ENCODE data around the gene LRP1B.

LRP1B gene

GRCh38 chr2:141151611-141152286 is 979.1 kb downstream of the LRP1B start:
- DNase-seq (ENCODE audit: low read depth in 2 of 2), result no peak

GRCh38 chr2:141142025-141142424 is 988.8 kb downstream of the LRP1B start:
- DNase-seq (ENCODE audit: low read depth in 2 of 2), result no peak

- DNase-seq (ENCODE audit: low read depth in 2 of 2), result no peak
These were observed 993.6 kb downstream of the LRP1B start for GRCh38 chr2:141137122-141137693.

- DNase-seq (ENCODE audit: low read depth in 2 of 2), result no peak
These were observed 996.9 kb downstream of the LRP1B start for GRCh38 chr2:141133883-141134282.

- DNase-seq (ENCODE audit: low read depth in 2 of 2), result no peak
These were observed 1005.4 kb downstream of the LRP1B start for GRCh38 chr2:141125432-141125831.

GRCh38 chr2:141118836-141119235 is 1012.0 kb downstream of the LRP1B start:
- DNase-seq (ENCODE audit: low read depth in 2 of 2), result no peak

- no peak for DNase-seq (ENCODE audit: low read depth in 2 of 2)
These were observed 1017.5 kb downstream of the LRP1B start for GRCh38 chr2:141113301-141113700.

- no peak for DNase-seq (ENCODE audit: low read depth in 2 of 2)
These were observed 1021.2 kb downstream of the LRP1B start for GRCh38 chr2:141109633-141110032.

- DNase-seq (ENCODE audit: low read depth in 2 of 2), result no peak
These were observed 1025.1 kb downstream of the LRP1B start for GRCh38 chr2:141105763-141106162.

GRCh38 chr2:141103216-141103615 is 1027.6 kb downstream of the LRP1B start:
- DNase-seq (ENCODE audit: low read depth in 2 of 2), result no peak

- no peak for DNase-seq (ENCODE audit: low read depth in 2 of 2)
These were observed 1051.6 kb downstream of the LRP1B start for GRCh38 chr2:141079231-141079630.

- no peak for DNase-seq (ENCODE audit: low read depth in 2 of 2)
These were observed 1055.1 kb downstream of the LRP1B start for GRCh38 chr2:141075753-141076152.

GRCh38 chr2:141068053-141068682 is 1062.6 kb downstream of the LRP1B start:
- no peak for DNase-seq (ENCODE audit: low read depth in 2 of 2)

GRCh38 chr2:141065042-141065441 is 1065.8 kb downstream of the LRP1B start:
- no peak for DNase-seq (ENCODE audit: low read depth in 2 of 2)

GRCh38 chr2:141063406-141063805 is 1067.4 kb downstream of the LRP1B start:
- no peak for DNase-seq (ENCODE audit: low read depth in 2 of 2)

GRCh38 chr2:141062443-141062842 is 1068.4 kb downstream of the LRP1B start:
- DNase-seq (ENCODE audit: low read depth in 2 of 2), result no peak

GRCh38 chr2:141062031-141062430 is 1068.8 kb downstream of the LRP1B start:
- no peak for DNase-seq (ENCODE audit: low read depth in 2 of 2)

- DNase-seq (ENCODE audit: low read depth in 2 of 2), result no peak
These were observed 1072.3 kb downstream of the LRP1B start for GRCh38 chr2:141058556-141058955.

GRCh38 chr2:141055531-141055930 is 1075.3 kb downstream of the LRP1B start:
- DNase-seq (ENCODE audit: low read depth in 2 of 2), result peak; percentile 26 to 41

- DNase-seq (ENCODE audit: low read depth in 2 of 2), result no peak
These were observed 1081.9 kb downstream of the LRP1B start for GRCh38 chr2:141048951-141049350.

GRCh38 chr2:141041281-141041680 is 1089.5 kb downstream of the LRP1B start:
- no peak for DNase-seq (ENCODE audit: low read depth in 2 of 2)

GRCh38 chr2:141038341-141038740 is 1092.5 kb downstream of the LRP1B start:
- DNase-seq (ENCODE audit: low read depth in 2 of 2), result no peak

- DNase-seq (ENCODE audit: low read depth in 2 of 2), result no peak
These were observed 1093.5 kb downstream of the LRP1B start for GRCh38 chr2:141037361-141037760.
